Smooth muscle cell of the brain vasculature (primary cell): ENCODE data around the gene KLHDC7A.
"Not testable (repeated sequence)": the region's sequence is repeated elsewhere in the genome, so short reads cannot be mapped to it uniquely, and the experiment has no call there.

Experiments used
- DNase-seq: peaks from one replicate; pipeline ENCODE4 v3.0.0-alpha.2; 2012; ENCODE audit warnings: low read depth, low spot score

The KLHDC7A gene

GRCh38 chr1:18480315-18481189 is at the start of gene KLHDC7A:
KLHDC7A (plus strand) TSS chr1:18480930; CDS start chr1:18480982, 52 bp downstream.
- DNase-seq, result no peak

- no peak for DNase-seq
These were observed 46.7 kb upstream of the KLHDC7A start for GRCh38 chr1:18434041-18434440.

GRCh38 chr1:18440385-18441226 is 40.1 kb upstream of the KLHDC7A start:
- DNase-seq, result no peak

- DNase-seq, result no peak
These were observed 36.9 kb upstream of the KLHDC7A start for GRCh38 chr1:18443587-18444520.

- no peak for DNase-seq
These were observed 36.2 kb upstream of the KLHDC7A start for GRCh38 chr1:18444563-18444962.

DNA sequence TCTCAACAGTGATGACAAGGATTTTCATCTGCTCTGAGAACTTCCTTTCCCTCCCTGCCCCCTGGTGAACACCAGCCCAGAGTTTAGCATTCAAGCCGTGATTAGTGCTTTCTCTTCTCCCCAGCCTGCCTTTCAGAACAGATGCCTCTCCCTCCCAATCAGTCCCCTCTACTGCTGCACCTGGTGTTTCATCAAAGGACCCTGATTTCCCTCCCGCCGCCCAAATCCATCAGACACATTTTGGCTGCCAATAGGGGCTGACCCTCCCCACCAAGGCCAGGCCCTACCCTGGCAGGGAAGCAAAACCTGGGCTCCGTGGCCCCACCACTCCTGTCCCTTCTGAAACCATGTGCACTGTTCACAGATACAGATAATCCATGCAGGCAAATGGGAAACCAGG is 34.0 kb upstream of the KLHDC7A start:
- no peak for DNase-seq

GRCh38 chr1:18447509-18448220 is 33.1 kb upstream of the KLHDC7A start:
- no peak for DNase-seq

GRCh38 chr1:18448889-18449288 is 31.8 kb upstream of the KLHDC7A start:
- no peak for DNase-seq

GRCh38 chr1:18452550-18452949 is 28.2 kb upstream of the KLHDC7A start:
- DNase-seq, result no peak

- DNase-seq, result no peak
These were observed 22.3 kb upstream of the KLHDC7A start for GRCh38 chr1:18458133-18459092.

DNA sequence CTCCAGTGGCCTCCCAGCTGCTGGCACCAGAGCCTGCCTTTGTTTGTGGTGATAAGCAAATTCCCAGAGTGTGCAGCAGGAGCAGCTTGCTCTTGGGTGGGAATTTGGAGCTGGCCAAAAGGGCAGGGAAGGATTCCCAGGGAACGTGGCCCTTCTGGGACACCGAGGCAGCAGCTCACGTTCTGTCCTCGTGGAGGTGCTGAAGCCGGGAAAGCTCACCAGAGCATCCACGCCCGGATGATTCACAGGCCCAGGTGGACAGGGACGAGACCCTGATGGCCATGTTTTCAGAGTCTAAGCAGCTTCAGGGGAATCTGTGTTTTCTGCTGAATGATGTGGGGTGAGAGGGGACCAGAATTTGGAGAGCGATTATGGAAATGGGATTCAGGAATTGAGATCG is 19.1 kb upstream of the KLHDC7A start:
- DNase-seq, result no peak

DNA sequence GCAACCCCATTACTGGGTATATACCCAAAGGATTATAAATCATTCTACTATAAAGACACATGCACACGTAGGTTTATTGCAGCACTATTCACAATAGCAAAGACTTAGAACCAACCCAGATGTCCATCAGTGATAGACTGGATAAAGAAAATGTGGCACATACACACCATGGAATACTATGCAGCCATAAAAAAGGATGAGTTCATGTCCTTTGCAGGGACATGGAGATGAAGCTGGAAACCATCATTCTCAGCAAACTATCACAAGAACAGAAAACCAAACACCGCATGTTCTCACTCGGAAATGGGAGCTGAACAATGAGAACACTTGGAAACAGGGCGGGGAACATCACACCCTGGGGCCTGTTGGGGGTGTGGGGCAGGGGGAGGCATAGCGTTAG is 18.2 kb upstream of the KLHDC7A start:
- not testable (repeated sequence) for DNase-seq

- no peak for DNase-seq
These were observed 17.7 kb upstream of the KLHDC7A start for GRCh38 chr1:18463063-18463462.

GRCh38 chr1:18463984-18464664 is 16.6 kb upstream of the KLHDC7A start:
- no peak for DNase-seq

- no peak for DNase-seq
These were observed 16.1 kb upstream of the KLHDC7A start for GRCh38 chr1:18464665-18465050.

DNA sequence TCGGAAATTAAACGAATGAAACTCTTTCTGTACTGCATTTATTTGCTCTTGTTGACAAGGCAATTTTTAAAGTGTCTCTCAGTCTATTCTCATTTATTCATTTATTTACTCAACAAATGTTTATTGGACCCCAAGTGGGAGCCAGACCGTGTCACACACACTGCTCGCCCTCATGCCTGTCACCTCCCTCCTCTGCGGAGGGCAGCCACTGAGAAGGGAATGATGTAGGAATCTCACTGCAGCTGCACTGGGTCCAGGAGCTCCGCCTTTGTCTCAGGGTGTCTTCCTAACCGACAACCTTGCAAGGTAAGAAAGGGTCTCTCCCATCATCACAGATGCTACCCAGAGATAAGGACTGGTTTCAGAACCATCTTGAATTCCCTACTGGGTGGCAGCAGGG is 14.1 kb upstream of the KLHDC7A start:
- DNase-seq, result no peak

DNA sequence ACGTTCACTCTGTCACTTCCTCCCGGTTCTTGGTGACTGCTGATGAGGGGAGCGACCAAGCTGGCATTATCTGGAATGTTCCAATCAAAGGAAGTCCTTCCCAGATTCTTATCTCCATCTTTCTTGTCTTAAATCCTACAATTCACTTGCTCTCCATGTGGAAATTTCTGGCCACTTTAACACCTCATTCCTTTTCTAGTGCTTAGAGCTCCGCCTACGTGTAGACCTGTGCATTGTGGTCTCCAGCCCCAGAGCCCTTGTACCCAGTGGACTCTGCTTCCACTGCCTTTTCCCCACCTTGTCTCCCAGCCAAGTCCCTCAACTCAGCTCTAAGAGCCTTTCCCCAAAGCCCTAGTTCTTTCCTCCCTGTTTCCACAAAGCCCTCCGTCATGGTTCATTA is 12.2 kb upstream of the KLHDC7A start:
- no peak for DNase-seq

GRCh38 chr1:18469514-18469913 is 11.2 kb upstream of the KLHDC7A start:
- no peak for DNase-seq

- no peak for DNase-seq
These were observed 9.9 kb upstream of the KLHDC7A start for GRCh38 chr1:18470671-18471355.
